HCT116 (cell line): ENCODE measurements around the gene LCP1. TPM values are rescaled to one million over a fixed set of nuclear protein-coding genes. Genes with fewer than 3 reads are reported as not detected.

Experiments used
- ATAC-seq: fragments of 200-7000 bp; cut with Tn5 transposase; 2 replicates; pipeline ENCODE4 v1.9.1; 2020; ENCODE audit warnings: mild to moderate bottlenecking, moderate library complexity
- BruUV-seq: library from RNA; stranded (reverse); fragments of 400-500 nt; replicated peaks from 2 replicates; lab custom pipeline; 2021; lab: Mats Ljungman, UMichigan
- CTCF ChIA-PET: fragments of 300-600 bp; sonication (Branson Sonifier 250); formaldehyde crosslinking; loops from one replicate; lab custom pipeline; 2021; ENCODE audit warnings: antibody characterized with exemption; lab: Charles Lee
- POLR2A ChIA-PET: fragments of 300-600, 350-600 bp; sonication (Branson Sonifier 250); formaldehyde crosslinking; loops from one replicate; lab custom pipeline; 2021; ENCODE audit warnings: antibody characterized with exemption; lab: Charles Lee
- RAD21 ChIA-PET, 2 experiments: fragments of 300-600 bp; sonication (Branson Sonifier 250); formaldehyde crosslinking; loops; one replicate each; lab custom pipeline; 2023; ENCODE audit warnings: low total read pairs in 2 of 2; ENCODE audit not compliant: uncharacterized antibody in 2 of 2, unreplicated experiment in 2 of 2, low non-redundant PET in 1 of 2; lab: Charles Lee
- DNase-seq: peaks from one replicate; pipeline ENCODE4 v3.0.0-alpha.2; 2010; ENCODE audit warnings: low read depth, low spot score
- H2AFZ ChIP-seq: fragments of 200-600 bp; shearing (Covaris generic), sonication (generic); 2 replicates; pipeline ENCODE4 v1.6.1; 2017; ENCODE audit warnings: low read depth, mixed run types, mixed read lengths, antibody characterized with exemption, low read length; ENCODE audit not compliant: poor library complexity, severe bottlenecking
- H3K27ac ChIP-seq: 2 replicates; pipeline ENCODE4 v1.5.1; 2012; ENCODE audit warnings: low read depth, low read length
- H3K27me3 ChIP-seq: fragments of 200-600 bp; sonication (generic); 2 replicates; pipeline ENCODE4 v1.6.1; 2016; ENCODE audit warnings: mixed run types, low read length, mixed read lengths; ENCODE audit not compliant: insufficient read depth
- H3K36me3 ChIP-seq, 2 experiments: fragments of 200-500 bp in 1 of 2; fragments of 200-600 bp in 1 of 2; sonication (Bioruptor generic) in 1 of 2; sonication (generic) in 1 of 2; 2 replicates each; pipeline versions ENCODE4 v1.5.1 to v1.6.1; 2014 to 2016; ENCODE audit warnings: low read length in 2 of 2, inconsistent platforms in 1 of 2, mixed read lengths in 1 of 2, mixed run types in 1 of 2; ENCODE audit not compliant: insufficient read depth in 2 of 2, control insufficient read depth in 1 of 2
- H3K4me1 ChIP-seq, 2 experiments: fragments of 200-600 bp in 1 of 2; sonication (generic) in 1 of 2; 2 replicates each; pipeline versions ENCODE4 v1.5.1 to v1.6.1; 2012 to 2017; ENCODE audit warnings: low read length in 2 of 2, inconsistent platforms in 1 of 2, mild to moderate bottlenecking in 1 of 2, mixed read lengths in 1 of 2, mixed run types in 1 of 2, moderate library complexity in 1 of 2; ENCODE audit not compliant: insufficient read depth in 2 of 2, control insufficient read depth in 1 of 2
- H3K4me2 ChIP-seq: fragments of 200-600 bp; sonication (generic); 2 replicates; pipeline ENCODE4 v1.6.1; 2017; ENCODE audit warnings: mixed run types, low read length, mixed read lengths
- H3K4me3 ChIP-seq, 2 experiments: fragments of 200-600 bp in 1 of 2; sonication (generic) in 1 of 2; replicated peaks in 1 of 2; 2 replicates each; pipeline ENCODE4 v1.5.1; 2011 to 2016; ENCODE audit warnings: low read length in 2 of 2, control low read depth in 1 of 2, low read depth in 1 of 2, mild to moderate bottlenecking in 1 of 2, mixed read lengths in 1 of 2, mixed run types in 1 of 2
- H3K79me2 ChIP-seq: fragments of 200-600 bp; sonication (generic); 2 replicates; pipeline ENCODE4 v1.6.1; 2017; ENCODE audit warnings: mild to moderate bottlenecking, mixed run types, low read length, moderate library complexity, mixed read lengths; ENCODE audit not compliant: insufficient read depth
- H3K9ac ChIP-seq: fragments of 200-600 bp; sonication (generic); 2 replicates; pipeline ENCODE4 v1.6.1; 2016; ENCODE audit warnings: low read length, mixed read lengths
- H3K9me2 ChIP-seq: fragments of 200-600 bp; sonication (generic), shearing (Covaris generic); 2 replicates; pipeline ENCODE4 v1.6.1; 2017; ENCODE audit warnings: mixed run types, mild to moderate bottlenecking, moderate library complexity; ENCODE audit not compliant: insufficient read depth
- H3K9me3 ChIP-seq, 2 experiments: fragments of 200-500 bp in 1 of 2; fragments of 200-600 bp in 1 of 2; sonication (Bioruptor generic) in 1 of 2; sonication (generic) in 1 of 2; 2 replicates each; pipeline ENCODE4 v1.6.1; 2014 to 2017; ENCODE audit warnings: low read length in 2 of 2, mixed read lengths in 2 of 2, inconsistent platforms in 1 of 2, low read depth in 1 of 2, mild to moderate bottlenecking in 1 of 2, mixed run types in 1 of 2, moderate library complexity in 1 of 2; ENCODE audit not compliant: control insufficient read depth in 1 of 2, insufficient read depth in 1 of 2
- H4K20me1 ChIP-seq: fragments of 200-600 bp; sonication (generic), shearing (Covaris generic); 2 replicates; pipeline ENCODE4 v1.6.1; 2017; ENCODE audit warnings: mixed run types, mild to moderate bottlenecking, moderate library complexity; ENCODE audit not compliant: insufficient read depth
- ATF3 ChIP-seq: IDR thresholded peaks from 2 replicates; pipeline ENCODE4 v1.6.1; 2012
- CEBPB ChIP-seq: IDR thresholded peaks from 2 replicates; pipeline ENCODE4 v1.6.1; 2012; ENCODE audit warnings: low read depth
- CTCF ChIP-seq, 3 experiments: fragments of 200-600 bp in 1 of 3; sonication (generic) in 1 of 3; IDR thresholded peaks in 2 of 3; conservative IDR thresholded peaks in 1 of 3; 2 replicates each; pipeline ENCODE4 v1.5.1; 2012 to 2017; ENCODE audit warnings: low read depth in 2 of 3, low read length in 2 of 3, antibody characterized with exemption in 1 of 3, borderline replicate concordance in 1 of 3, control low read depth in 1 of 3, mild to moderate bottlenecking in 1 of 3, mixed read lengths in 1 of 3, mixed run types in 1 of 3, moderate library complexity in 1 of 3; ENCODE audit not compliant: insufficient read depth in 1 of 3
- ELF1 ChIP-seq: IDR thresholded peaks from 2 replicates; pipeline ENCODE4 v1.6.1; 2012; ENCODE audit warnings: low read depth, borderline replicate concordance
- EZH2 ChIP-seq: fragments of 200-600 bp; sonication (generic); IDR thresholded peaks from 2 replicates; pipeline ENCODE4 v1.6.1; 2017; ENCODE audit warnings: antibody characterized with exemption, mixed run types
- FOSL1 ChIP-seq: IDR thresholded peaks from 2 replicates; pipeline ENCODE4 v1.6.1; 2012; ENCODE audit warnings: low read depth
- POLR2AphosphoS5 ChIP-seq: IDR thresholded peaks from 2 replicates; pipeline ENCODE4 v1.6.1; 2011; ENCODE audit warnings: mild to moderate bottlenecking, low read depth, low read length, moderate library complexity
- RAD21 ChIP-seq: IDR thresholded peaks from 2 replicates; pipeline ENCODE4 v1.6.1; 2012; ENCODE audit warnings: low read depth, mild to moderate bottlenecking
- REST ChIP-seq: IDR thresholded peaks from 2 replicates; pipeline ENCODE4 v1.6.1; 2012; ENCODE audit warnings: low read depth
- SRF ChIP-seq: IDR thresholded peaks from 2 replicates; pipeline ENCODE4 v1.6.1; 2012; ENCODE audit warnings: low read depth
- TCF7L2 ChIP-seq: IDR thresholded peaks from 2 replicates; pipeline ENCODE4 v1.7.0; 2011; ENCODE audit warnings: borderline replicate concordance, inconsistent platforms; ENCODE audit not compliant: insufficient read depth, insufficient read length; ENCODE audit errors: extremely low read depth
- YY1 ChIP-seq: IDR thresholded peaks from 2 replicates; pipeline ENCODE4 v1.6.1; 2011; ENCODE audit warnings: low read length, low read depth, moderate library complexity, mild to moderate bottlenecking; ENCODE audit not compliant: insufficient replicate concordance; ENCODE audit errors: extremely low read depth
- ZNF274 ChIP-seq: fragments of 200-500 bp; sonication (Bioruptor generic); IDR thresholded peaks from 2 replicates; pipeline ENCODE4 v1.6.1; 2014; ENCODE audit warnings: mild to moderate bottlenecking, low read depth, low read length, inconsistent platforms
- intact Hi-C: fragments of 100-400 bp; cut with micrococcal nuclease; formaldehyde crosslinking; loops from 2 replicates; pipeline ENCODE4 v1.10.0; 2022
- total RNA-seq: library from RNA; stranded (reverse); gene quantifications from one replicate; pipeline ENCODE4 v1.2.1, GENCODE V29; 2021; ENCODE audit not compliant: unreplicated experiment

LCP1 gene
- total RNA-seq, 1 experiment from 2014 or later: 2.2 TPM

GRCh38 chr13:46170687-46171086, 11.3 kb downstream of the LCP1 start (continued):
- no peak for TF ChIP-seq ZNF274
- no peak for TF ChIP-seq ATF3
- TF ChIP-seq FOSL1: no peak

GRCh38 chr13:46170268-46170667, 11.7 kb downstream of the LCP1 start:
- Histone ChIP-seq H3K4me2 (no peak overlapping the region), H3K79me2 (no peaks in the 10 kb centered on the region), H3K9me2 (no peaks in the 10 kb centered on the region)

More at GRCh38 chr13:46170268-46170667, 11.7 kb downstream of the LCP1 start:
- no peak overlapping the region for H3K9ac ChIP-seq
- no TSS peak for BruUV-seq
- no peak overlapping the region for H3K4me3 ChIP-seq
- H3K36me3 ChIP-seq: no peaks in the 10 kb centered on the region
- no peak overlapping the region for H2AFZ ChIP-seq
- ChIA-PET RAD21 (no interaction called here), CTCF (interaction anchor here (2.0 kb wide), 1 partner anchor 10 kb away, joined by 9 read pairs; no protein-coding TSS in a partner anchor)
- intact Hi-C loops: no loop called here
- H3K4me1 ChIP-seq: 0 out of 4 replicates have a peak, but pooled peaks cover 0 to 3% of the 10 kb centered on the region in 2 experiments
- no peak for DNase-seq
- TF ChIP-seq RAD21 (no peak), FOSL1 (no peak), EZH2 (no peak), SRF (no peak), CEBPB (no peak), CTCF (IDR thresholded peaks at IDR 0.05 in 2 of 3, conservative IDR thresholded peaks at IDR 0.05 in 1 of 3; ENCODE audit: borderline replicate concordance in 1 of 3, insufficient read depth in 1 of 3, low read depth in 2 of 3, low read length in 2 of 3) (no peak), POLR2AphosphoS5 (no peak), YY1 (no peak), REST (no peak), ELF1 (no peak), TCF7L2 (no peak)
- TF ChIP-seq, all 23 proteins: peak for 0
- Histone ChIP-seq H4K20me1 (no peaks in the 10 kb centered on the region), H3K9me3 (no peaks in the 10 kb centered on the region), H3K27ac (no peak overlapping the region), H3K27me3 (peaks cover 17% of the 10 kb centered on the region; the same call in 1 of the 2 replicates)
- no peak for ATAC-seq
- POLR2A ChIA-PET: no interaction called here
